Muscle of back (tissue), 13 donors: ENCODE measurements around the gene RAD54L2. TPM values are rescaled to one million over a fixed set of nuclear protein-coding genes. Genes with fewer than 3 reads are reported as not detected.
"Not testable (repeated sequence)": the region's sequence is repeated elsewhere in the genome, so short reads cannot be mapped to it uniquely, and the experiment has no call there.

Experiments used
- DNase-seq, 3 donors: peaks; one replicate each; pipeline versions ENCODE4 v3.0.0 to v3.0.0-alpha.2; 2013
- long read RNA-seq, 9 donors: transcript quantifications; one replicate each; lab custom pipeline, GENCODE V29; 2026
- polyA plus RNA-seq, 10 donors: library from polyadenylated mRNA; unstranded; fragments of 120-200 nt; gene quantifications; one replicate each; pipeline ENCODE4 v1.2.1, GENCODE V29; 2013; ENCODE audit not compliant: insufficient read length in 10 of 10

Gene RAD54L2, protein sequence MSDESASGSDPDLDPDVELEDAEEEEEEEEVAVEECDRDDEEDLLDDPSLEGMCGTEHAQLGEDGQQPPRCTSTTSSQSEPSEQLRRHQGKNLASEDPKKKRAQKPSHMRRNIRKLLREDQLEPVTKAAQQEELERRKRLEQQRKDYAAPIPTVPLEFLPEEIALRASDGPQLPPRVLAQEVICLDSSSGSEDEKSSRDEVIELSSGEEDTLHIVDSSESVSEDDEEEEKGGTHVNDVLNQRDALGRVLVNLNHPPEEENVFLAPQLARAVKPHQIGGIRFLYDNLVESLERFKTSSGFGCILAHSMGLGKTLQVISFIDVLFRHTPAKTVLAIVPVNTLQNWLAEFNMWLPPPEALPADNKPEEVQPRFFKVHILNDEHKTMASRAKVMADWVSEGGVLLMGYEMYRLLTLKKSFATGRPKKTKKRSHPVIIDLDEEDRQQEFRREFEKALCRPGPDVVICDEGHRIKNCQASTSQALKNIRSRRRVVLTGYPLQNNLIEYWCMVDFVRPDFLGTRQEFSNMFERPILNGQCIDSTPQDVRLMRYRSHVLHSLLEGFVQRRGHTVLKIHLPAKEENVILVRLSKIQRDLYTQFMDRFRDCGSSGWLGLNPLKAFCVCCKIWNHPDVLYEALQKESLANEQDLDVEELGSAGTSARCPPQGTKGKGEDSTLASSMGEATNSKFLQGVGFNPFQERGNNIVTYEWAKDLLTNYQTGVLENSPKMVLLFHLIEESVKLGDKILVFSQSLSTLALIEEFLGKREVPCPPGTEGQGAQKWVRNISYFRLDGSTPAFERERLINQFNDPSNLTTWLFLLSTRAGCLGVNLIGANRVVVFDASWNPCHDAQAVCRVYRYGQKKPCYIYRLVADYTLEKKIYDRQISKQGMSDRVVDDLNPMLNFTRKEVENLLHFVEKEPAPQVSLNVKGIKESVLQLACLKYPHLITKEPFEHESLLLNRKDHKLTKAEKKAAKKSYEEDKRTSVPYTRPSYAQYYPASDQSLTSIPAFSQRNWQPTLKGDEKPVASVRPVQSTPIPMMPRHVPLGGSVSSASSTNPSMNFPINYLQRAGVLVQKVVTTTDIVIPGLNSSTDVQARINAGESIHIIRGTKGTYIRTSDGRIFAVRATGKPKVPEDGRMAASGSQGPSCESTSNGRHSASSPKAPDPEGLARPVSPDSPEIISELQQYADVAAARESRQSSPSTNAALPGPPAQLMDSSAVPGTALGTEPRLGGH (N-terminal part only)
- polyA plus RNA-seq, result 10 to 100 TPM in 5 of 10 donors, 1 to 10 TPM in 5; 7.1 to 11.6 (median 9.9) TPM
- long read RNA-seq, donor 1, partial matches to known transcripts, result 0 of 1 reads
- long read RNA-seq, donor 1, other reads (novel, unspliced or antisense), result 0 of 1 reads
- long read RNA-seq, donor 2, result 0 reads
- long read RNA-seq, donor 3, result 0 reads
- long read RNA-seq, donor 4, result 0 reads
- long read RNA-seq, donor 5, result 0 reads
- long read RNA-seq, donor 6, result 0 reads
- long read RNA-seq, donor 7, partial matches to known transcripts, result 24 of 25 reads
- long read RNA-seq, donor 7, other reads (novel, unspliced or antisense), result 0 of 25 reads
- long read RNA-seq, donor 8, result 0 reads
- long read RNA-seq, donor 9, result 0 reads

DNA sequence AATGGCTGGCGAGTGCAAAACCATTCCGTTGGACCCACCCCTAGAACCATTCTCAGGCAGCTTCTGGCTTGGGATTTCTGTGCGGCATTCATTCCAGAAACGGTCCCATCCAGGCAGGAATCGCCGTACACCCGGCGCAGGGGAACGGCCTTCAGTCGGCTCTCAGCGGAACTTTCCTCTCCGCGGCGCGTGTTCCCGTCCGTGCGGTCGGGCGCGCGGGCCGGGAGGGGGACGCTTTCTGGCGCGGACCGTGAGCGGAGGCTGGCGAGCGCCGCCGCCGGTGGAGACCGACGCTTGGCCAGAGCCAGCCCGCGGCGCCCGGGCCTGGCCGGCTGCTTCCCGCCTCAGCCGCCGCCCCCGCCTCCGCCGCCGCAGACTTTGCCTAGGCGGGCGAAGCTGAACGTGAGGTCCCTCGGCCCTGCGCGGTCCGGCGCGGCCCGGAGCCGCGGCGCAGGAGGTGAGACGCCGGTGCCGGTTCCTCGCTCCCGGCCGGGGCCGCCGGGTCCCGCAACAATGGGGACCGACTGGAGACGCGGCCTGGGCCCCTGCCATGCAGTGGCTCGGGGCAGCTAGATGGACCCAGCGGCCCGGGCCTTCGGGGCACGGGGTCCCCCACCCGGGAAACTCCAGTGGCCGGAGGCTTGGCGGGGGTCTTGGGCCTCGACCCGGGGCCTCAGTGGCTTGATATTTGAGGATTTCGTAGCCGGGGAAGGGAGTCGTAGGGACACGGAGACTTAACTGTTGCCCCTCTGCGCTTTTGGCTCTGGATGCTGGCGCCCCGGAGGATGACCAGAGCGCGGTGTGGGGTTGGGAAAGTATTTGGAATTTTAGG, at the start of gene RAD54L2:
Gene RAD54L2 (plus strand): TSS at position 261 of the 832 bp plus-strand sequence. CDS start 51,702 bp downstream, outside the sequence.
- DNase-seq, result peak; percentile 80 to 92 (median 86)

DNA sequence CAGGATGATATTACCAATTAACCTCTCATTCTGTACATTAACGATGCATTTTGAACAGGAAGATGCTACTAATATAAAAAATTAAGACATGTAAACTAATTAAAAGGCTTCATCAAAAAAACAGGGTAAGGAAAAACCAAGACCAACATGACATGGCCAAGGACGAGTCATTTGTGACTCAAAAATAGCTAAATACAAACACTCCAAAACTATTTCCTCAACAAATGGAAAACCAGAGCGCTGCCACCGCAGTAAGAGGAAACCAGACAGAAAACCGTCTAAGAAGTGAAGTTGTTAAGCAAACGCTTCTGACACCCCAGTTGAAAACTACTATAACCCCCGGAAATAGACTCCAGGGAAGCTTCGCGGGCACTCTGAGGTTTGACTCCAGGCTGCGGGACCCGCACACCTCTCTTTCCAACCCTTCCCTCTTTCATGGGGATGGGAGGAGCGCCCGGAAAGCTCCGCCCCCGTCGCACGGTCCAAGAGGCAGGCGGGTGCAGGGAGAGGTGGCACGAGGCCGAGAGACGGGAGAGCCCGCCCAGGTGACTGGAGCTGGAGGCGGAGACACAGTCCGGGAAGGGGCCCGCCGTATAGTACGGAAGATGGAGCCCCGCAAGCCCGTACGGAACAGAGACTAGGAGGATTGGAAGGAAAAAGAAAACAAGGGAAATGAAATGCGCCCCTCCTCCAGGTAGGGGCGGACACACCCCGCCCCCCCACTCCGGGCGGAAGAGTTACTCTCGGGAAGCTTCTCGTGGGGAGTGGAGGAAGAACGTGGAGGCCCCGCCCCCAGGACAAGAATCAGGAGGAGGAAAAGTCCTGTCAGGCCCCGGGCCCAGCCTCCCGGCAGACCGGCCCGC, 39.4 kb upstream of the RAD54L2 start:
- peak; percentile 92 to 98 (median 94) for DNase-seq

DNA sequence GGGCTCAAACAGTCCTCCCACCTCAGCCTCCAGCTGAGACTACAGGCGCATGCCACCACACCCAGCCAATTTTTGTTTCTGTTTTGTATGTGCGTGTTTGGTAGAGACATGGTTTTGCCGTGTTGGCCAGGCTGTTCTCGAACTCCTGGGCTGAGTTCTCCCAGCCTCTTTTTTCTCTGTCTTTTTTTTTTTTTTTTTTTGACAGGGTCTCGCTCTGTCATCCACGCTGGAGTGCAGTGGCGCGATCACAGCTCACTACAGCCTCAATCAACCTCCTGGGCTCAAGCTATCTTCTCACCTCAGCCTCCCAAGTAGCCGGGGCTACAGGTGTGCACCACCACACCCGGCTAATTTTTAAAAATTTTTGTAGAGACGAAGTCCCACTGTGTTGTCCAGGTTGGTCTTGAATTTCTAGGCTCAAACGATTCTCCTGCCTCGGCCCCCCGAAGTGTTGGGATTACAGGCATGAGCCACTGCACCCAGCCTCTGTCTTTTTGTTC, 37.8 kb upstream of the RAD54L2 start:
- peak in 2 of 3 donors; percentile 4 to 16 for DNase-seq

DNA sequence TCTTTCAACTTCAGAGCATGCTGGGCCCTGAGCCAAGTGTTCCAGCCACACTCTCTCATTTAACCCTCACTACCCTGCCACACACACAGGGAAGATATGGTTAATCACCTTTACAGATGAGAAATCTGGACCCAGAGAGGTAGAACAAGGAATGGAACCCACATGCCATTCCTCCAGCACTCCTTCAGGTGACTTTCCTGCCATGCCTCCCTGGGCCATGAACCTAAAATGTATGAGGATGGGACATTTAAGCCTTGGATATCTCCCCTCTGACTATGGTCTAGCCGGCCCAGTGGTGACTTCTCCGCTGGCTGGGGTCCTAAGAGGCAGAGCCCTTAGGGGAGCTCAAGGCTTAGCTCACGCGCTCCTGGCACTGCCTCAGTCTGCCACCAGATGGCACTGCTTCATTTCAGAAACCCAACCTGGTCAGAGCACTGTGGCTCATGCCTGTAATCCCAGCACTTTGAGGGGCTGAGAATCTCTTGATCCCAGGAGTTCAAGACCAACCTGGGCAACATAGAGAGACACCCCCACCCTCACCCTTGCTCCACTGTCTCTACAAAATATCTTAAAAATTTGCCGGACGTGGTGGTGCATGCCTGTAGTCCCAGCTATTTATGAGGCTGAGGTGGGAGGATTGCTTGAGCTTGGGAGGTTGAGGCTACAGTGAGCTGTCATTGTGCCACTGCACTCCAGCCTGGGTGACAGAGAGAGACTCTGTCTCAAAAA, 36.5 kb upstream of the RAD54L2 start:
- peak; percentile 57 to 87 (median 81) for DNase-seq

DNA sequence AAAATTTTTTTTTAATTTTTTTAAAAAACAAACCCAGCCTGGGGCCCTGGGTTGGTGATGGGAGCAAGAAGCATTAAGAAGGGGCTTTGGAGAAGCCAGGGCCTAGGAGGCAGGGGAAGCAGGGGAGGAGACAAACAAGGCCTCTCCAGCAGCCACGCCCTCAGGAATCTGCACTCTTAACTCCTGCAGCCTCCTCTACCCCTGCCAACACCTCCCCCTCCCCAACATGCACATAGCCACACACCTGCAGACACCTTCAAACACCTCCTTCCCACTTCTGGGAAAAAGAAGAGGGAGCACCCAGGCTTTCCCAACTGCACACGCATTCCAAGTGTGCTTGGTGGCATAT, 36.0 kb upstream of the RAD54L2 start:
- DNase-seq, result no peak

DNA sequence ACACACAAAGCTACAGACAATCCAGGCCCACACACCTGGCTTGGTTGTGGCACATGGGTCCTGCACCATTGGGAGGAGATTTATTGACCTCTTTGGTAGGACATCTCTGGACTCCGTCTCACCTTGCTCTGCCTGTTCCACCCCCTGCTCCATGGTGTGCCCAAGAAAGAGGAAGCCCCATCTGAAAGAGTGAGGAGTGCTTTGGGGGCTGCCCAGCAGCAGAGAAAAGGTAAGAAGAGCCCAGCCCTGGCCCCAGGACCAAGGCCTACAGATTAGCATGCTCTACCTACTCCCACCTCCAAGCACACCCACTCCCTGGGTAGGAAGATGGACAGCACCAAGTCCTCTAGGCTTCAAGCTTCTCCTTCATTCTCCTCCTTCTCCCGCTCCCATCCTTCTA, 35.5 kb upstream of the RAD54L2 start:
- DNase-seq, result no peak

DNA sequence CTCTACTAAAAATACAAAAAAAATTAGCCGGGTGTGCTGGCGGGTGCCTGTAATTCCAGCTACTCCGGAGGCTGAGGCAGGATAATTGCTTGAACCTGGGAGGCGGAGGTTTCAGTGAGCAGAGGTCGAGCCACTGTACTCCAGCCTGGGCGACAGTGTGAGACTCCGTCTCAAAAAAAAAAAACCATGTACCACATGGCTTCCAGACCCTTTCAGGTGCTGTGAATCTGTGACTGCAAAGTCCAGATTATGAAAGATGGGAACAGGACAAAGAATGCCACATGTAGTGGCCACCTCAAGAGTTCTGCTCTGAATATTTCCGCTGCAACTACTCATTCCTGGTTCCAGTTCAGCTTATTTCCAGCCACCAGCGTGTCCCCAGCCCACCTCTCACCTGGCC, 30.3 kb upstream of the RAD54L2 start:
- DNase-seq, result no peak

DNA sequence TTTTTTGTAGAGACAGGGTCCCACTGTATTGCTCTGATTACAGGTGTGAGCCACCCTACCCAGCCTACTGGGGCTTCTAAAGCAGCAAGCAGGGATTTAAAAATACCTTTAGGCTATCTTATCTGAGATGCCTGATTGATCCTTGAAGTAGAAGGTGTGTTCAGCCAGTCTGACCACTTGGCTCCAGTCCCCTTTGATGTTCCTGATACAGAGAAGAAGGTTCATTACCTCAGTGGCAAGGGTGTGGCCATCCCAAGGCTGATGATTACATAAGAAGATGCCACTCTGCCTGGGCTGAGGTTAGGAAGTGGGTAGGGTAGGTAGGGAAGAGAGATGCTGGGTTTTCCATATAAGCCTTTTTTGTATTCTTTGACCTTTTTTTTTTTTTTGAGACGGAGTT, 27.5 kb upstream of the RAD54L2 start:
- DNase-seq, result no peak

DNA sequence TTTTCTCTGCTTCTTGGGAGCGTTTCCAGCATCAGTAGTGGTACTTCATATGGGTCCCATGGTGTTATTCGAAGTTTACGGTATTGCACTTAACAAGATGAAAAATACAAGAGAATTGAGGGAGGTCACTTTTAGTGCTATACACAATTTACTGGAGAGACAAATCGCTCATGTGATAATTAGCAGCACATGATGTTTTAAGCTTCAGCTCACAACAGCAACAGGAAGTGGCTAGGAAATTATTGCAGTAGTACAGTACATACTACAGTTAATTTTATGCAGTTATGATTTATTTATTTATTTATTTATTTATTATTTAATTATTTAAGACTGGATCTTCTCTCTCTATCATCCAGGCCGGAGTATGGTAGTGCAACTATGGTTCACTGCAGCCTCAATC, 24.3 kb upstream of the RAD54L2 start:
- DNase-seq, result no peak

DNA sequence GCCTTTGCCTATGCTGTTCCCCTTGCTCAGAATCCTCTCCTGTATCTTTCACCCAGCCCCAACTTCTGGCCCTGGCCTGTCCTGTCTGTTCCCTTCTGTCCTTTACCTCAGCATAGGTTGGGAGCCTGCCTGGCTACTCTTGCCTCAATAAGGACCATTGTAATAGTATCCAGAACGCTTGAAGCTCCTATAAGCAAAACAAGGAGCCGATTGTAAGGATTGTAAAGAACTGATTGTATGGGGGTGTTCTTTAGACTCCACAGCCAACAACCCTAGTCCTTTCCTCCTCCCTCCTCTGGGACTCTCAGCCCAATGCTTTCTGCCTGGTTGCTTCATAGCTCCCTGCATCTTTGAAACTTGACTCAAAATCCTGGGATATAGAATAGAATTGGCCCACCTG, 18.7 kb upstream of the RAD54L2 start:
- no peak for DNase-seq

DNA sequence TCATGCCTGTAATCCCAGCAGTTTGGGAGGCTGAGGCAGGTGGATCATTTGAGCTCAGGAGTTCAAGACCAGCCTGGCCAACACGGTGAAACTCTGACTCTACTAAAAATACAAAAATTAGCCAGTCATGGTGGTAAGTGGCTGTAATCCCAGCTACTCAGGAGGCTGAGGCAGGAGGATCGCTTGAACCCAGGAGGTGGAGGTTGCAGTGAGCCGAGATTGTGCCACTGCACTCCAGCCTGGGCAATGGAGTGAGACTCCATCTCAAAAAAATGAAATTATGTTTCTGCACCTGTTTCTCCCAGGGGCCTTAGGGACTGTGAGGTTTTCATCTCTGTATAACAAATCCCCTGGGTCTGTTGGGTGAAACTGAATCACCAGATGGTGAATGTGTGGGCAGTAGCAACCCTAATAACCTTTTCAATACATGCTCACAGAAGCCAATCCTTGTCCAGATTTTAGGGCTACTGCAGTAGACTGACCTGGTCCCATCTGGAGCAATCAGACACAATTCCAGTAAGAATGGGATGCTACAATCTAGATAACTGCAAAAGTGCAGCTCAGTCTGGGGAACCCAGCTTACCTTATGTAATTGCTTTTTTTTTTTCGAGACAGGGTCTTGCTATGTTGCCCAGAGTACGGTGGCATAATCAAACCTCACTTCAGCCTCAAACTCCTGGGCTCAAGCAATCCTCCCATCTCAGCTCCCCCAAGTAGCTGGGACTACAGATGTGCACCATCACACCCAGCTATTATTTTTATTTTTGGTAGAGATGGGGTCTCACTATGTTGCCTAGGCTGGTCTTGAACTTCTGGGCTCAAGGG, 17.4 kb upstream of the RAD54L2 start:
- DNase-seq, result not testable (repeated sequence)

DNA sequence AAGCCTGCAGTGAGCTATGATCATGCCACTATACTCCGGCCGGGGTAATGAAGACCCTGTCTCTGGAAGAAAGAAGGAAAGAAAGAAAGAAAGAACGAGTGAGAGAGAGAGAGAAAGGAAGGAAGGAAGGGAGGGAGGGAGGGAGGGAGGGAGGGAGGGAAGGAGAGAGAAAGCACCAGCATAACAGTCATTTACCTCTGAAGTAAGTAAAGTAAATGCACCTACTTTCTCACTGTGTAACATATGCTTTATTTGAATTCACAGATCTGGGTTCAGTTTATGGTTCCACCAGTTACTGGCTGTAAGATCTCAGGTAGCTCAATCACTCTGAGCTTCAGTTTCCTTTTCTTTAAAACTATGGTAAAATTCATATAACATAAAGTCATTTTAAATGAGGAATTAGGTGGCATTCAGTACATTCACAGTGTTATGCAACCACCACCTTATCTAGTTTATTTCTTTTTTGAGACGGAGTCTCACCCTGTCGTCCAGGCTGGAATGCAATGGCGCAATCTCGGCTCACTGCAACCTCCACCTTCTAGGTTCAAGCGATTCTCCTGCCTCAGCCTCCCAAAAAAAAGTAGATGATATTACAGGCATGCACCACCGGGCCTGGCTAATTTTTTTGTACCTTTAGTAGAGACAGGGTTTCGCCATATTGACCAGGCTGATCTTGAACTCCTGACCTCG, 16.1 kb upstream of the RAD54L2 start:
- no peak for DNase-seq

DNA sequence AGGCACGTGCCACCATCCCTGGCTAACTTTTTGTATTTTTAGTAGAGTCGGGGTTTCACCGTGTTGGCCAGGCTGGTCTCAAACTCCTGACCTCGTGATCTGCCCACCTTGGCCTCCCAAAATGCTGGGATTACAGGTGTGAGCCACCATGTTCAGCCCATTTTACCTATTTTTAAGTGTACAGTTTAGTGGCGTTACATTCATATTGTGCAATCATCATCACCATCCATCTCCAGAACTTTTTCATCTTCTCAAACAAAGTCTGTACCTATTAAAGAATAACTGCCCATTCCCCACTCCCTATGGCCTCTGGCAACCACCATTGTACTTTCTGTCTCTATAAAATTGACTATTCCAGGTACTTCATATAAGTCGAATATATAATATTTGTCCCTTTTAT, 13.6 kb upstream of the RAD54L2 start:
- not testable (repeated sequence) for DNase-seq

DNA sequence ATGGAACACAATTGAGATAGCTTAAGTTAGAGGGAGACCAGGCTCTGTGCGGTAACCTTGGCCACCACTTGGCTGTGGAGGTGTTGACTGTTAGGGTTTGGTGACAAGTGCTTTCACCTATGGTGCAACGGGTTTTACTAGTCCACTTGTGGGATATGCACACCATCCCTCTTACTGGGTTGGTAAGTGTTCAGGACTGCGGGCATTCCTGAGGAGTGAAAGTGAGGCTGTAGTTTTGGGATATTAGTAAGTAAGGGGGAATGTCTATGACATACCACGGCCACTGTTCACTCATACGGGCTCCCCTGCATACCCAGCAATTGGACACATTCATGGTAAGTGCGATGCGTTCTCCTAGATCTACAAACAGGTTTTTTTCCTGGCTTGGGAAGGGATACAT, 8.0 kb upstream of the RAD54L2 start:
- no peak for DNase-seq

DNA sequence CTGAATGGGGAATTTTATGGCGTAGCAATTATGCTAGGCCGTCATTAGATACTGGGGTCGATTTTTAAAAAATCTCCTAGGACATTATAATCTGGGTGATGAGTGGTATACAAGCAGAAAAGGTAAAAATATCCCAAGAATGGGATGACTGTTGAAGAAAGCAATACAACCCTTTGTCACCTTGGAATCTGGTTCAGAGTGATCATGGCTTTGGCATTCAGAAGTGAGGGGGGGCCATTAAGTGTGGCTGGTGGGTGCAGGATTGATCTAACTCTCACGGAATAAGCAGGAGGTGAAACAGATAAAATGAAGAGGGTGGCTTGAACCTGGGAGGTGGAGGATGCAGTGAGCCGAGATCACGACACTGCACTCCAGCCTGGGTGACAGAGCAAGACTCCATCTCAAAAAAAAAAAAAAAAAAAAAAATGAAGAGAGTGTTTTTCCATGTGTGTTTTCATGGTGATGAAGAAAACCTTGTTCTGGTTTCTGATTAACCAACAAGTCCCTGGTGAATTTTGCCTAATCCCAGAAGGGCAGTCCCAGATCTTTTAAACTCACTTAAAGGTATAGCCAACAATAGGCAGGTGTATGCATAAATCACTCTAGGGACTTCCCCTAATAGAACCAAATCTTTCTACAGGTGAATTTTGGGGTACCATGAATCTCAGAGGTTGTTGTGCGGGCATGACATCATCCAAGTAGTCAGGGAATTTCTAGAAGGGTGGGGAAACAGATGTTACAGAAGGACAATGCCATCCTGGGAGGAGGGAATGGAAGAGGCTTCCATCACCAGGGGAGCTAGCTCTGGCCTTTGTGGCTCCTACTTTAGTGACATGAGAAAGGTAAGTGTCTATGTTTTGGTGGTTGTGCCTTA, 3.1 kb upstream of the RAD54L2 start:
- DNase-seq, result no peak

DNA sequence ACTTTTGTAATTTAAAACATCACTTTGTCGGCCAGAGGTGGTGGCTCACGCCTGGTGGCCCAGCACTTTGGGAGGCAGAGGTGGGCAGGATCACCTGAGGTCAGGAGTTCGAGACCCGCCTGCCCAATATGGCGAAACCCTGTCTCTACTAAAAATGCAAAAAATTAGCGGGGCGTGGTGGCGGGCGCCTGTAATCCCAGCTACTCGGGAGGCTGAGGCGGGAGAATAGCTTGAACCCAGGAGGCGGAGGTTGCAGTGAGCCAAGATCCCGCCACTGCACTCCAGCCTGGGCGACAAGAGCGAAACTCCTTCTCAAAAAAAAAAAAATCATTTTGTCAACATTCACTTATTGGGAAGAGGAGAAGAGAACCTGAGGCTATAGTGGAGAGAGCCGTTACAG, 888 bp upstream of the RAD54L2 start:
- not testable (repeated sequence) for DNase-seq
